HG03460 (cell line): ENCODE results near the gene TIFAB.
"Not testable (repeated sequence)": the region's sequence is repeated elsewhere in the genome, so short reads cannot be mapped to it uniquely, and the experiment has no call there.

Experiments
- ATAC-seq: cut with Tn5 transposase; IDR thresholded peaks from one replicate; pipeline ENCODE4 v1.9.1; 2021; ENCODE audit not compliant: unreplicated experiment

Gene TIFAB

DNA sequence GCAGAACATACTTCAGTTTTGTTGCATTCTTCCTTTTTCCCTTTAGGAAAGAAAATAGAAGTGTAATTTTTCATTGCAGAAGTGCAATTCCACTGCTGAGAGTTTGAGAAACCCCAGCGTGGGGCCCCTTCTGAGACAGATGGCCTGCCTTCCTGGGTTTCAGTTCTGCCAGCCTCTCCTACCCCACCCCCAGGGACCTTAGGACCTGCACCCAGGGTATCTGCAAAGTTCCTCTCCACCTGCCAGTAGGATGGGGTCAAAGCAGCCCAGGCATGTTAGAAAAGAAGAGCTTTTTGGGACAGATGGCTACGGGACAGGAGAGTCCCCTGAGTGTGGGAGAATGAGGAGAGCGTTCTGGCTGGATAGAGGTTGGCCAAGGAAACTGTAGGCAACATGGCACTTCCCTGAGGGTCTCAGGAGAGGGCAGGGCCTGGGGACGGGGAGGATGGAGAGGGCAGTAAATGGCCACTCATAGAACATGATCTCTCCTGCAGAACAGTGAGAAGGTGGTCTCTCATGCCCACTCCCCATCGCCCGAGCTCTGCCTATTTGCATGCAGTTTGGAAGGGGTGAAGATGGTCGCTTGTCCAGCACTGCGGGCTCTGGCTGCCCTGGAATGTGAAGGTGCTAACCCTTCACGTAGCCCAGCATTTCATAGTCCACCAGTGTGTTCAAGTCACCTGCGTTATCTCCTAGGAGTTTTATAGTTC, at the start of gene TIFAB:
TIFAB (minus strand) TSS at position 31 of the 710 bp plus-strand sequence. CDS start 2,412 bp downstream, outside the sequence.
- no peak for ATAC-seq

GRCh38 chr5:135498637-135498995, 46.5 kb upstream of the TIFAB start:
- ATAC-seq: no peak

DNA sequence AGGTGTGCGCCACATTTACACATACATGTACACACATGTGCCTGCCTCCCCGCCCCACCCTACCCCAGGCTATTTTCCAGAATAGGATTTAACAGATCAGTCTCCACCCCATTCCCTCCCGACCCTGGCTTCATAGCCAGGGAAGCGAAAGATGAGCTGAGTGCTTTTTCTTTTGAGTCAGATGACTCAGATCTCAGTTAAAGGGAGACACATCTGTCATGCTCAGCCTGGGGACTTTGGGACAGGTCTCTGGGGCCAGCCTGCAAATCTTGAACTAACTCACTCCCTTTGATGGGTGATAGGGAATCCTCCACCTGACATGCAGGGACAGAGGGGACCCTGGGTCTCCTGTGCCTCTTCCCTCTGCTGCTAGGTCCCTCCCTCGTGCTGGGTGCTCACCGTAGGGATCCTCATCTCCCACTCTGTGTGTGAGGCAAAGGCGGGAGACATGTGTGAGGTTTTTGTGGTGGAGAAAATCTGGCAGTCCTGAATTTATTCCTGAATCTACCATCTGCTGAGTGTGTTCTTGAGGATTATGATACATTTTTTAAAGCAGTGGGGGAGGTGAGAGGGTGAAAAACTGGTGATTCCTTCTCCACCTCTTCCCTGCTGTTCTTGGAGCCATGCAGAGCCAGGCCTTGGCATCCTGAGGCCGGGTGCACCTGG, 46.0 kb upstream of the TIFAB start:
- ATAC-seq: no peak

DNA sequence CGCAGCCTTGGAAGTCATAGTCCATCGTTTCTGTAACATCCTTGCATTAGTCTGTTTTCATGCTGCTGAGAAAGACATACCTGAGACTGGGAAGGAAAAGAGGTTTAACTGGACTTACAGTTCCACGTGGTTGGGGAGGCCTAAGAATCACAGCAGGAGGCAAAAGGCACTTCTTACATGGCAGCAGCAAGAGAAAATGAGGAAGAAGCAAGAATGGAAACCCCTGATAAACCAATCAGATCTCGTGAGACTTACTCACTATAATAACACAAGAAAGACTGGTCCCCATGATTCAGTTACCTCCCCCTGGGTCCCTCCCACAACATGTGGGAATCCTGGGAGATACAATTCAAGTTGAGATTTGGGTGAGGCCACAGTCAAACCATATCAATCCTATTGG, 43.4 kb upstream of the TIFAB start:
- ATAC-seq: not testable (repeated sequence)

DNA sequence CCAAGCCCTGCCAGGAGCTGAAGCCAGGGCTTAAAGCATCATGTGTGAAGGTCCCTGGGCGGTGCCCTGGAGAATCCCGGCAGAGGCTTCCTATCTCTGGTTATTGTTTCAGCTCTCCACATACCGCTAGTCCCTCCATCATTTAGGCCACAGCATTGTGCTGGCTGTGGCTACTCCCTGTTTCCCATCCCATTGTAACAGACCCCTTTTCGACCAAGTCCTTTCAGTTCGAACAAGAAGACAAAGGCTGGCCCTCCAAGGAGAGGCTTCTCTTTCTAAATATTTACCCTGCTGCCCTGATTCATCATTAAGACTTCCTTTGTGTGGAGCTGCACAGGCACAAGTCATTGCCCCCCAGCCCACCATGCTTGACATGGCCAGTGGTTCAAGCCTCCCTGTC, 42.0 kb upstream of the TIFAB start:
- ATAC-seq: no peak

DNA sequence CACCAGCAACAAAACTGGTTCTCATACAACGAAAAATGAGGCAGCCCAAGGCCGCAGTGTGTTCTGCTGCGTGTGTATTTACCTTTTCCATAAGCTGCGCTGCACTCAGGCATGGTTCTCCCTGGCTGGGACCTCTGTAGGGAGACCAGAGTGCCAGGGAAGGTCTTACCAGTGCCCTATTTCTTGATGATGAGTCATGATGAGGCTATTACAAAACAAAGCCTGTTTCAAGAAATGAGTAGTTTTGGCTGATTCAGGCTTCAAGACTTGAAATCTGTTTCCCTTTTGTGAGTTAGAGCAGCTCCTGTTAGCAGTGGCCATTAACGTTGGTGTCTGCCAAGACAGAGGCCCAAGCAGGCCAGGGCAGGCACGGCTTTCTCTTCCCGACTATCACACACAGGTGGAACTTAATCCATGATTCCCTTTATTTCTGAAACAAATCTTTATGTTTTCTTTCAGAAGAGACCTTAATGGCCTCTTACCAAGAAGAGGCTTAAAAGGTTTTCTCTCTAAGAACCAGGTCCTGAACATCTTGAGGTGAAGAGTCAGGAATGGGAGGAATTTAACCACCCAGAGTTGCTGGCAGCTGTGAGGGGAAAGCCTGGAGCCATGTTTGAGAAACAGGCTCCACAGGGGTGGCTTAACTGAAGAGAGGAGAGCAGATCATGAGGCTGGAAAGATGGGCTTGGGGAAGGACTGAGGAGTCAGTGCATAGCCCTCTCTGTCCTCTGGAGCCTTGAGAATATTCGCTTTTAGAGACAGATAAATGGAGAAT, 41.4 kb upstream of the TIFAB start:
- no peak for ATAC-seq

- ATAC-seq: no peak
Measured at GRCh38 chr5:135492319-135492626, 40.1 kb upstream of the TIFAB start.

DNA sequence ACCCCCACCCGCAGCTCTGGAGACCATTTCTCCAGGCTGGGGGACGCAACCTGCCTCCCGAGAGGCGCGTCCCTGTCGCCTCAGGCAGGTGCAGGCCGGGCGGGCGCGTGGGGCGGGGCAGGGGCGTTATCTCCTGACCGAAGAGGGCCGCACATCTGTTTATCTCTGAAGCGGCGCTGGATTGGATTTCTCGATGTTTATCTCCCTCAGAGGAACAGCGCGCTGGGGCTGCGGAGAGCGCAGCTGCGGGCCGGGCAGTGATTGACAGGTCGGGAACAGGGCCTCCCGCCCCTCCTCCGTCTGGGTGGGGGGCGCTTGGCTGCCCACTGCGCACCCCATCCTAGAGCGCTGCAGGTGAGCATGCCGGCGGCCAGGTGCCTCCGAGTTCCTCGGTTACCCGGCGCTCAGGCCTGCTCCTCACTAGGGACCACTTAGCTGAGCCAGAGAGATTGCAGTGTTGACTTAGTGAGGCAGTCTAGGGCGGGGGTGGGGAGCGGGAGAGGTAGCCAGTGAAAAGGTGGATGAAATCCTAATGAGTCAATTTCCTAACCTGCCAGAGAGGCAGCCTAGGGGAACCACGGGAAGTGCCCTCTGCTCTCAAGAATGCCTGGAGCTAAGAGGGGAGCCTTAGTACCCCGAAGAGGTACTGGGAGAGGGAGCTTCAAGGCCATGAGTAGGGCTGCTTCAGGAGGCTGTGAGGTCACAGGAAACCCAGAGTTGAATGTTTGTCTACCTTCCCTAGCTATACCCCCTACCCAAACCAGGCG, 39.6 kb upstream of the TIFAB start:
- no peak for ATAC-seq

DNA sequence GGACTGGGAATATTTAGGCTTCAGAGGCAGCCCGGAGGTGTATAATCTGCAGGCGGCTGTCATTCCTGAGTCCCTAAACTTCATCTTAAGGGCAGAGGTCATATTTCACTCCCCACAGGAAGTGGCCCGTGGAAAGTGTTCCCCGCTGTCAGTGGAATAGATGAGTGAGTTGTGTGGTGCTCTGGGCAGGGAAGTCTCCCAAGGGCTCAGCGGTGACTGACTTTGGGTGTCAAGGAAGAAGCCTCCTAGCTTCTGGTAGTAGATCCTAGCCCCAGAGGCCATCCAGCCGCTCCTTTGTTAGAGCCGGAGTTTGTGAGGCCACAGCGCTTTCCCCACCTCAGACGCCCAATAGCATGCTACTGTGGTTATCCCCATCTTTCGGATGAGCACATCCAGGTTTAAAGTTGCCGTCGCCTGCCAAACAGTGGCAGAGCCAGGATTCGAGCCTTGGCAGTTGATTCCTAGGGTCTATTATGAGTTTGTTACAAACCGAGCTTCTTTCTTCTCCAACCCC, 38.9 kb upstream of the TIFAB start:
- ATAC-seq: no peak

- no peak for ATAC-seq
Measured at GRCh38 chr5:135490245-135491037, 38.3 kb upstream of the TIFAB start.

- no peak for ATAC-seq
Measured at GRCh38 chr5:135489466-135490244, 37.5 kb upstream of the TIFAB start.

DNA sequence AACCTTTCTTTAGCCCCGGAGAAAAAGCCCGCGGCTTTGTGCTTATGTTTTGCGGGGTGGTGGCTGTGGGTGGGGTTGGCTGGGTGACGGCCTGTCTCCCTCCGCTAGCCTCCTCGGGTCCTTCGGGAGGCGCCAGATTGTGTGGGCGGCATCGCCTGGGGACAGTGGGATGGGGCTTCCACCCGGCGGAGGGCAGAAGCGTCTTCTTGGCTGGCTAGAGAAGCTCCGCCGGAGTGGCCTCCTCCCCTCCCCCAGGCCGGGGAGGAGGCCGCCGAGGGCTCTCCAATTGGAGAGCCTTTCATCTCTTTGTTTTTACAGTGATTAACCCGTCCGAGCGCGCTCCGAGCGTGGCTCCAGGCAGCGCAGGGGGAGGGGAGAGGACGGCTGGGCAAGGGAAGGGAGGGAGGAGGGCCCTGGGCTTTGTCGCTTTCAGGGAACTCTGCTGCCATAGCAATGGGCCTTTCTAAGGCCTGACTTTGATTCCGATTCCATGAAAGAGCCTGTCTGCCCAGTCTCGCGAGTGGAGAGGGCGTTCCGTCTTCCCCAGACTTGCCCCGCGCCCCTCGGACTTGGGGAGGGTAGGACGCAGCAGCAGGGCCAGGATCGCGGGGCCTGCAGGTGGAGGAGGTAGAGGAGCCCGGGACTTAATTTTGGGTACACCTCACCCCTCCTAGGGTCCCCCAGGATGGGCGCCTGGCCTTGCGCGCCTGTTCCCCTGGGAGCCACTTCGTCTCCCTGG, 36.7 kb upstream of the TIFAB start:
- ATAC-seq: no peak

DNA sequence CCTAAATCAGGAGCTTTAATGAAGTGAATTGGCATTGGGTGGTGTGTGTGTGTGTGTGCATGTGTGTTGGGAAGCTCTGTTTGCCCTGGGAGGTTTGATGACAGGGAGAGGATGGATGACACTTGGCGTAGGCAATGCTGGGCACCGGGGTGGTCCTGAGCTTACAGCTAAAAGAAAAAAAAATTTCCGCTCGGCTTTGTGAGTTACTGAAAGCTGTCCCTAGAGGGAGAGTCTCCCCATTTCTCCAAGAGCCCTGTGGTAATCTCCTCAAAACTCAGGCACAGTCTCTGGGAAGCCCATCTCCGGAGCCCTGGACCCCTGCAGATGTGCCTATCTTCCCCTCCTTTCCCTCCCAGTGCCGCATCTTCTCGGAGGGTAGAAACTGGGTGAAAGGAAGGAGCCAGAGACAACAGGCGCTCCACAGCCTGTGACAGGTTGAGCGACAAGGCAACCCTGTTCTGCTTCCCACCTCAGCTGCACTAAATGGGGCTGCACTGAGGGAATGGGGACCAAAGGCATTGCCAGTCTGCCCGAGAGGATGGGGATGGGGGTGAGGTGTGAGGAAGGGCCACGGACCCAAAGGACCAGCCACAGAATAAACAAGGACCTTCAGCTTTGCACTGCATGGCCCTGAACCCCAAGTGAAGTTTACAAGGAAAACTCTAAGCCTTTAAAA, 35.8 kb upstream of the TIFAB start:
- no peak for ATAC-seq

- no peak for ATAC-seq
Measured at GRCh38 chr5:135487037-135487395, 34.9 kb upstream of the TIFAB start.

- no peak for ATAC-seq
Measured at GRCh38 chr5:135486131-135487036, 34.2 kb upstream of the TIFAB start.

DNA sequence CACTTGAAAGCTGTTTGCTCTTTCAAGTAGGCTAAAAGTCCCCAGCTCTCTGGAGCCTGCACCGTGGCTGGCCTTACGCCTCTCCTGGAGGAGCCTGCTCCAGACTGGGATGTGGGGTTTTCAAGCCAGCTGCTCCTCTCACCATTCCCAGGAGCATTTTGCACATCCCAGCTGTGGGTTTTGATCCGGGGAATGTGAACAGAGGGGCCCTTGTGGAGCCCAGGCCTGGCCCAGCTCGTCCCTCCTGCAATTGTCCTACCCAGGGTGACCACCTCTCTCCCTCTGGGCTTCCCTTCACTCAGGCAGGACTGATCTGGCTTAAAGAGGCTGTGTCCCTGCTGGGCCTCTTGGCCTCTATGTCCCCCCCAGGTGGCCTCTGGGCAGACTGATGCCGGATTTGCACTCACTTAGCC, 32.5 kb upstream of the TIFAB start:
- ATAC-seq: no peak

GRCh38 chr5:135483254-135483653, 31.1 kb upstream of the TIFAB start:
- ATAC-seq: no peak
